ENCODE measurements around the gene KCNJ12.
"Not testable (repeated sequence)": the region's sequence is repeated elsewhere in the genome, so short reads cannot be mapped to it uniquely, and the experiment has no call there.

KCNJ12 gene

GRCh38 chr17:21385281-21385845, 9.2 kb downstream of the KCNJ12 start:
- DNase-seq (ENCODE audit: low read depth in 2 of 2), result no peak

DNA sequence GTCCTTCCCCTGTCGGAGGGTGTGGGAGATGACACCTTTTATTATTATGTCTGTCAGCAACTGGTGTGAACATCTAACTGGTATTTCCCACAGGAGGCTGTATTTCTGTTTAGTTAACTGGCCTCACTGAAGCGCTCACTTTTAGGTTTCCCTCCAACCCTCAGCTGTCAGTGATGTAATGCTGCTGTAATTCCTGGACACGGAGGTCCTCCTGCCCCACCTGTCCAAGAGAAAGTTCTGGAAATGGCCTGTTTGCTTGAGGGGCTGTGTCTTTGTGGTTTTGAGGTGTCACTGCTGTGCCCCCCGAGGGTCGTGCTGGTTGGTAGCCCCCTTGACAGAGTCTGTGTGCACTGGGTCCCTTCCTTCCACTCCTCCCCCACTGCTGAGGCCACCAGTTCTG, 11.5 kb downstream of the KCNJ12 start:
- no peak for DNase-seq (ENCODE audit: low read depth in 2 of 2)

DNA sequence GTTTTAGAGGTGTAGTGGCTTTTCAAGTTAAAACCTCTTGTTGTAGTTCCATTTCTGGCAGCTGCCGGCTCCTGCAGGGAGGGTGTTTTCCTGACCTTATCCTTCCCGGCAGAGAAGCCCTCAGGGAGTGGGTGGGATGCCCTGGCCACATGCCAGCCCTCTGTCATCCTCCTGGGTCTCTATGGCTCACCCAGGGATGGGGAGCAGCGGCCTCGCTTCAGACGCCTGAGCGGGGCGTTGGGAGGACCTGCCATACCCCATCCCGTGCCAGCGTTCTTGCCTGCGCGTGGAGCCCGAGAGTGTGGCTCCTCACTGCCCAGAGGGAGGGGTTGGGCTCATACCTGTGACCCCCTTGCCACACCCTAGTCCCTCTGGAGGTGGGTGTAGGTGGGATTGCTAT, 11.9 kb downstream of the KCNJ12 start:
- DNase-seq (ENCODE audit: low read depth in 2 of 2), result no peak

GRCh38 chr17:21388944-21389343, 12.8 kb downstream of the KCNJ12 start:
- no peak for DNase-seq (ENCODE audit: low read depth in 2 of 2)

DNA sequence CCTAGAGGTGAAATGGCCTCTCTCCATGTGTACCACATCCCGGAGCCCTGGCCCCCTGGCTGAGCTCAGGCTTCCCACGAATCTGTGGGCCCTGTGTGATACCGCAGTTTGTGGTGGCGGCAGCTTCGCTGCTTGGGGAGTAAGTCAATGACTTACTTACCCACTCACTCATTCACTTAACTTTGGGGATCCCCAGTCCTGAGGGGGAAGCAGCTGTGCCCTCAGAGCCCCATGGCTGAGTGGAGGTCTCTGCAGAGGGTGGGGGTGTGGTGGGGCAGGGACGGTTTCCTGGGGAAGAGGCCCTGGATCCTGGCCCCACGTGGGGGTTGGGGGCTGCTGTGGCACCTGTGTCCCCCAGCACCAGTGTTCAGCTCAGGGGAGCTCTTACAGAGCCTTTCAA, 13.2 kb downstream of the KCNJ12 start:
- no peak for DNase-seq (ENCODE audit: low read depth in 2 of 2)

- no peak for DNase-seq (ENCODE audit: low read depth in 2 of 2)
Measured at GRCh38 chr17:21390294-21390693, 14.1 kb downstream of the KCNJ12 start.

DNA sequence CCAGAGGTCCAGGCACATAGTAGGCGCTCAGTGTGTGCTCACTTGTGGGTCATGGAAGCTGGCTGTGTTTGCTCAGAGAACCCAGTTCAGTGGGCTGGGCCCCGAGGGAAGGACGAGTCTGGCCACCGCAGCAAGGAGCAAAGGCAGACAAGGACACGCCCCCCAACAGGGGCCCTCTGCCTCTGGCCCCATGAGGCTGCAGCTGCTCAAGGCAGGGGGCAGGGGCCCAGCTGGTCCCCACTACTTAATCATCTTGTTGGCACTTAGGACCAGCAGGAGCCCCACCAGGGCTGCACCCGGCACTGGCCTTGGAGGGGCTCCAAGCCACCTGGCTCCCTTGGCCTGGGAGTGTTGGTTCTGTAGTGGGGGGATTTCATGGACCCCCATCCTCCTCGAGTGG, 16.1 kb downstream of the KCNJ12 start:
- no peak for DNase-seq (ENCODE audit: low read depth in 2 of 2)

DNA sequence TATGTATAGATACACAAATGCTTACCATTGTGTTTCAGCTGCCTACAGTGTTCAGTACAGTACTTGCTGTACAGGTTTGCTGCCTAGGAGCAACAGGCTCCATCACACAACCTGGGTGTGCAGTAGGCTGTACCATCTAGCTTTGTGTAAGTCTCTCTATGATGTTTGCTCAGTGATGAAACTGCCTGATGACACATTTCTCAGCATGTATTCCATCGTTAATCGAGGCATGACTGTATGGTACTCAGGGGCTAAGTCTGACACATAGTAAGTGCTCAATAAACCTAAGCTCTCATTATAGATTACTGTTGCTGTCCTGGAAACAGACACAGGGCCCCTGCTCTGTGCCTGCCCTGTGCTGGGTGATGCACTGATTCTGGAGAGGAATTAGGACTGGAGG, 18.1 kb downstream of the KCNJ12 start:
- no peak for DNase-seq (ENCODE audit: low read depth in 2 of 2)

GRCh38 chr17:21395764-21396163, 19.6 kb downstream of the KCNJ12 start:
- no peak for DNase-seq (ENCODE audit: low read depth in 2 of 2)

DNA sequence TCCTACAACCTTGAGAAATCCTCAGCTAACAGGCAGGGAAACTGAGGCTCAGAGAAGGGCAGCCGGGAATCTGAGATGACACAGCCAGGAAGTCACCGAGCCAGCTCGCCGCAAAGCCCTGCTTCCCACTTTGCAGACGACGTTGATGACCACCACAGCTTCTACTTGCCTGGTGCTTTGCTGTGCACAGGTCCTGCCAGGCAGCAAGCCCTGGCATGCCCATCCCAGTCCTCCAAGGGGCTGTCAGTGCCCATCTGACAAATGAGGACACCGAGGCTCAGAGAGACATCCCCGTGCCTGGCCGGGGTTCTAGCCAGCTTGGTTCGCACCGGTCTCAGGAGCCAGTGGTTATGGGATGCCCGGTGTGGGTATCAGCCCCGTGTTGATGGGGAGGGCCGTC, 20.1 kb downstream of the KCNJ12 start:
- DNase-seq (ENCODE audit: low read depth in 2 of 2), result no peak

DNA sequence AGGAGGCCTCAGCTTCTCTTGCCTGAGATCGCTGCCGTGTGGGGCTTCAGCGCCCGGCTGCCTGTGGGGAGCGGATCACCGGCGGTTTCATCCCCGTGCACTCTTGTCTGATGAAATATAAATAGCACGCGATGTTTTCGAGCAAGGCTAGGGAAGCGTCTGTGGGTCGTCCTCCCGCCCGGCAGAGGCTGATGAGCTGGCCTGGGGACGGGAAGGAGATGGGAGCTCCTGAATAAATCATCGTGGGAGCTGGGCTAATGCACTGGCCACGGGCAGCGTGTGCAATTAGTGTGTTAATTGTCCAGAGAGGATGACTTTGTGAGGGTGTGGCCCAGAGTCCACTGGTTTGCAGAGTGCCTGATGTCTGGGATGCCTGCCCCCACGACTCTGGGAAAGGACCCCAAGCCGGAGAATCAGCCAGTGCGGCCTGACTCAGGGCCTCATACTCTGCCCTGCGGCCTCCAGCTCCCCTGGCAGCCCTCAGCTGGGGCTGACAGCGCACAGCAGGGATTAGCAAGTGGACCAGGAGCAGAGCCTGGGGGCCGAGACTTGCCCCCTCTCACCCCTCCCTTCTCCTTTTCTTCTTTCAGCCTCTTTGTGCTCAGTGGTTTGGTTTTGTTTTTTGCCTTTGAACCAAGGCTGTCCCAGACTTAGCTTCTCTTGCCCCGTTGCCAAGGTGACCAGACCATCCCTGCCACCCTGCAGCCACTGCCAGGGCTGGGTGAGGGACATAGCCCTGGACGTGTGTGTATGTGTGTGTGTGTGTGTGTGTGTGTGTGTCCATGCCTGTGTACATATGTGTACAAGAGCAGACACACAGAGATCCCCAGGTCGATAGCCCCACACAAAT, 21.4 kb downstream of the KCNJ12 start:
- DNase-seq (ENCODE audit: low read depth in 2 of 2), result no peak

DNA sequence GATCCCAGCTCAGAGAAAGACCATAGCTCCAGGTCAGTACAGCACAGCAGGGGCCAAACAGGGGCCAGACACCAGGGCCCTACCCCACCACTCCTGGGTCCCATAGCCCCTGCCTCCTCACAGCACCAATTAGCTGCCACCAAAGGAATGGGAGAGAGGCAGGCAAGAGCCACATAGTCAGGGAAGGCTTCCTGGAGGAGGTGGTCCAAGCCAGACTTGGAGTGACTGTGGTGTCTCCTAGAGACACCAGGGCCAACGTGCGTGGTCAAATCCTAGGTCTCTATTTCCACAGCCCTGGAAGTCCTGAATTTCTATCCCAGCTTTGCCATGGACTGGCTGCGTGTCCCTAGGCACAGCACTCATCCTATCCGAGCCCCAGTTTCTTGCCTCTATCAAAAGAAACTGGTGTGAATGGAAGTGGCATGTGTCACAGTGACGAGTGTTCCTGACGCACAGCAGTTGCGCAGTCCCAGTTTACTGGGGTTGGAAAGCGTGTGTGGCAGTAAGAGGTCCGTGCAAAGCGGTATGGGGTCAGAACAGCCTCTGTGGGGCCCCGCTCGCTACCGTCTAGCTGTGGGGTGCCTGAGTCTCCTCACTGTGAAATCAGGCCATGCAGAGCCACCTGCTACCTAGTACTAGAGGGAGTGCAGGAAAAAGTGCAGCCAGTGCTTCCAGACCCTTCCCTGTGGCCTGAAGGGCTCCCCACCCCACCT, 23.5 kb downstream of the KCNJ12 start:
- no peak for DNase-seq (ENCODE audit: low read depth in 2 of 2)

DNA sequence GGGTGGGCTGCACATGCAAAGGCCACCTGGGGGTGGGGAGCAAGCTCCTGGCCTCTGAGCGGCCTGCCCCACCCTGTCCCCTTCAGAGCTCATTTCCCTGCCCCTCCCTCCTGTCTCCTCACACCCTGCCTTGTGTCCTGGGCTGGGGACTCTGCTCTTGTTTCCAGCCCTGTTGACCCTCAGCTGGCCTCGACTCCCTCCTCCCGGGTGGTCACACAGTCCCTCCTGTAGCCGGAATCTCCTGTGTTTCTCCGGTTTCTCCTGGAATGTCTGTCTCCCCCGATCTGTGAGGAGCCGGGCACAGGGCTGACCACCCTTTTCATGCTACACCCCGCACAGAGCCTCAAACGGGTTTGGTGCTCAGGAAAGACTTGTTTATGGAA, 24.0 kb downstream of the KCNJ12 start:
- DNase-seq (ENCODE audit: low read depth in 2 of 2), result not testable (repeated sequence)

GRCh38 chr17:21400816-21401593, 24.8 kb downstream of the KCNJ12 start:
- no peak for DNase-seq (ENCODE audit: low read depth in 2 of 2)

DNA sequence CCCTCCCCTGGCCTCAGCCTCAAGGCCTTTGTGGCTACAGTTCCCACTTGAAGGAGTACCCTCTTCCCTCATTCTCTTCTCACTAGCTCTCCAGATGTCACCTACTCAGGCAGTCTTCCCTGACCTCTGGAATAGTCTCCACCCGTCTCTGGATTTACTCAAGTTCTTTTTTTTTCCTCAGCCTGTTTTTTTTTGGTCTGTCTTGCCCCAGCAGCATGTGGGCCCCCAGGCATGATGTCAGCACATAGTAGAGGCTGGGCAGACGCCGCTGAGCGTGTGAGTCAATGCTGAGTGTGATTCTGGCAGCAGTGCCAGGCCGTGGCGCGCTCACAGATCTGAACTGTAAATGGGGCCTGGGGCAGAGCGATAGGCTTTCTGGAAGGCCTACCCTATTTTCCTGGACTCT, 26.0 kb downstream of the KCNJ12 start:
- DNase-seq (ENCODE audit: low read depth in 2 of 2), result not testable (repeated sequence)

DNA sequence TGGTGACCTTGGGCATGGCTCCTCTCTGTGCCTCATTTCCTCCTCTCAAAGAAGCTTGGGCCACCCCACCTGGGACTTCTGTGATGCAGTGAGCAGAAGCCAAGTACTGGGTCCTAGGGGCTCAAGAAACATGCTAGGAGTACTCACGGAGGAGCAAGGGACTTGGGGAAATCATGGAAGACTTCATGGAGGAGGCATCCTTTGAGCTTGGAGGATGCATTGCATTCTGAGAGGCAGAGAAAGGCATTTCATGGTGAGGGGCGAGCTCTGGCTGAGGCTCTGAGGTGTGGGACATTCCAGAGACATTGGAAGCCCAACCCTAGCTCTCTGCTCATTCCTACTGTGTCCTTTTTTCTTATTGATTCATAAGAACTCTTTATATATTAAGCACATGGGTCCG, 26.8 kb downstream of the KCNJ12 start:
- DNase-seq (ENCODE audit: low read depth in 2 of 2), result not testable (repeated sequence)

DNA sequence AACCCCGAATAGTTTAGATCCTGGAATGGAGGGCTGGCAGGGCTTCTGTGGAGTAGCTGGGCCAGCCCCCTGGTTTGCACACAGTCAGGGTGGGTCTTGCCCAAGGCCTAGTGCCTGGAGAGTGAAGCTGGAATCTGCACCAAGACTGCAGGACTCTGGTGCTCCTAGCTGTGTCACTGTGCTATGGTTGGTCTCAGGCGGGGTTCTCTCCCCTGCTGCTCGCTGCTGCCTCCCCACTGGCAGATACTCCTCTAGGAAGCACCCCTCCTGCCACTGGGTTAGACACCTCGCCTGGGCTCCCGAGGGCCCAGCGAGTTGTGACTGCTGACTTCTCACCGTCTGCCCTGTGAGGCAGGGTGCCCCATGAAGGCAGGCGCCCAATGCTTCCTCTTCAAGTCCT, 27.9 kb downstream of the KCNJ12 start:
- DNase-seq (ENCODE audit: low read depth in 2 of 2), result not testable (repeated sequence)

DNA sequence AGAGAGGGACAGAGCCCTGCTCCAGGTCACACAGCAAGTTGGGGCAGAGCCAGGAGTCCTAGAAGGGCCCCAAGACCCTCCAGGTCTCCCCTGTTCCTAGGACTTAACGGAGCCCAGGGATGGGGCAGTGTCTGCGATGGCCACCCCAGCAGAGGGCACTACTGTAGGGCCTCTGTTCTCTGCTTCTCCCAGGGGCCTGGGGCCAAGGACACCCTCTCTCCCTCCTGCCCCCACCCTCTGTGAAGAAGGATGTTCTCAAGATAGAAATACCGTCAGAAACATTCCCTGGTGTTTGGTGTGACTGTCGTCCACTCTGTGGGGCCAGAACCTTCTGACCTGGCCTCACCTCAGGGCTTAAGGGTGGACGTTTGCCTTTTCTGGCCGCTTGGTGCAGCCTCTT, 28.4 kb downstream of the KCNJ12 start:
- DNase-seq (ENCODE audit: low read depth in 2 of 2), result not testable (repeated sequence)

DNA sequence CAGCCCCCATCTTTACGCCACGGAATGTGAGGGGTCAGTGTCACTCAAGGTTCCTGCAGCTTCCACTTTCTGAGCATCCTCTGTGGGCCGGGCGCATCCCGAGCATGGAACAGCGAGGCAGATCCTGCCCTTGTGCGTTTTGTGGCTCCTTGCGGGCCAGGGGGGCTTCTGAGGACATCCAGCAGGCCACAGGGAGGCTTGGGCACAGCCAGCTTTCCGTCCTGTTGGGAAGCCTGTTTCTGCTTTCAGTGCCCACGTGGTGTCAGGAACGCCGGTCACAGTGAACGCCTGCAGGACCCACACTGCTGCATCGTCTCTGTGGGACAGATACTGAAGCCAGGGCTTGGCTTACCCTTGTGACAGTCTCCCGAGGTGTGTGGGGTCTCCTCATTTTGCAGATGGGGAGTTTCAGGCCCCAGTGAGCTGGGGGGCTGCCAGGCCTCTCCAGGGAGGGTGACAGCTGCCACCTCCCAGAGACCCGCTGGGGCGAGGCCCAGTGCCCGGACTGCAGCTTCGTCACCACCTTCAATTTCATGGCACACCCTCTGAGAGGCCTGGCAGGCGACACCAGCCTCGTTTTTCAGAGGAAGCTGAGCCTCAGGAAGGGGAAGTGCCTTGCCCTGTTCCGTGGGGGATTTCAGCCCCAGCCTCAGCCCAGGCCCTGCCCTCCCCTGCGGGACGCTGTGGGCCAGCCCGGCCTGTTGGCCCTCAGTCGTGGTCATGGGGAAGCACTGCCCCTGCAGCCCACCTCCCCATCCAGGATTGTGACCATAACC, 29.0 kb downstream of the KCNJ12 start:
- DNase-seq (ENCODE audit: low read depth in 2 of 2), result not testable (repeated sequence)

DNA sequence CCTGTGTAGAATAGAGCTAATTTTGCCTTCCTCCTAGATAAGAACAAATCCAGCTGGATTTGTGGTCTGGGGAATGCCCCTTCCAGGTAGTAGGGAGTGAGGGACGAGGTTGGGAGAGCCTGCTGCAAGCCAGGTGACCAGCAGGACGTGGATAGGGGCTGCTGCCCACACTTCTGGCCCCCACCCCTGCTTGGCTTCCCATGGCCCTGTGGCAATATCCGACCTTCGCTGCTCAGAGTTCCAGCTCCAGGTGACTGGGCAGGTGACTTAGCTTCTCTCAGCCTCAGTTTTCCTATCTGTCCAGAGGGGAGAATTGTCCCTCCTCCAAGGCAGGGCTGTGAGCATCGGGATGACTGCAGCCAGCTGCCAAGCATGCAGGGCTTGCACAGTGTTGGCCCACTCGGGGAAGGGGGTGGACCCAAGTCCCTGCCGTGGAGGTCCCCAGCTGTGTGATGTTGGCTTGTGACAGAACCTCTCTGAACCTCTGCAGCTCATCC, 29.8 kb downstream of the KCNJ12 start:
- DNase-seq (ENCODE audit: low read depth in 2 of 2), result not testable (repeated sequence)

All from stimulated activated CD4-positive, alpha-beta T cell treated with anti-CD3 and anti-CD28 coated beads, Interleukin-4, amount 100 ng/mL, for 48 hours (primary cell).